Immature natural killer cell (primary cell): Measurements from ENCODE around the gene CAP2. TPM values are rescaled to one million over a fixed set of nuclear protein-coding genes. Genes with fewer than 3 reads are reported as not detected.
"Not testable (repeated sequence)": the region's sequence is repeated elsewhere in the genome, so short reads cannot be mapped to it uniquely, and the experiment has no call there.

Source experiments
- DNase-seq, 3 donors: peaks; one replicate each; pipeline ENCODE4 v3.0.0; 2022; ENCODE audit warnings: mixed read lengths in 1 of 3
- H3K27ac Mint-ChIP-seq, 6 donors: one replicate each; pipeline ENCODE4 v1.8.0; 2020; ENCODE audit warnings: mixed read lengths in 6 of 6, mild to moderate bottlenecking in 5 of 6, inconsistent platforms in 4 of 6, moderate library complexity in 3 of 6
- H3K27me3 Mint-ChIP-seq, 3 donors: one replicate each; pipeline ENCODE4 v1.8.0; 2020 to 2021; ENCODE audit warnings: low read depth in 3 of 3, mild to moderate bottlenecking in 3 of 3, mixed read lengths in 3 of 3, moderate library complexity in 3 of 3, inconsistent platforms in 1 of 3
- H3K36me3 Mint-ChIP-seq, 3 donors: one replicate each; pipeline ENCODE4 v1.8.0; 2020; ENCODE audit warnings: mixed read lengths in 3 of 3, inconsistent platforms in 2 of 3, mild to moderate bottlenecking in 2 of 3
- H3K4me1 Mint-ChIP-seq, 2 donors: one replicate each; pipeline ENCODE4 v1.8.0; 2020; ENCODE audit warnings: inconsistent platforms in 2 of 2, mild to moderate bottlenecking in 2 of 2, mixed read lengths in 2 of 2, moderate library complexity in 1 of 2
- H3K4me3 Mint-ChIP-seq, 5 donors: one replicate each; pipeline ENCODE4 v1.8.0; 2020; ENCODE audit warnings: mild to moderate bottlenecking in 5 of 5, mixed read lengths in 5 of 5, inconsistent platforms in 3 of 5, moderate library complexity in 3 of 5
- H3K9me3 Mint-ChIP-seq, 6 donors: one replicate each; pipeline ENCODE4 v1.8.0; 2020; ENCODE audit warnings: mild to moderate bottlenecking in 6 of 6, mixed read lengths in 6 of 6, inconsistent platforms in 4 of 6, moderate library complexity in 3 of 6
- polyA plus RNA-seq, 3 donors: library from polyadenylated mRNA; unstranded; fragments of 300-500 nt; fragmentation: Illumina TruSeq; gene quantifications; one replicate each; pipeline ENCODE4 v1.2.3, GENCODE V29; 2021

The CAP2 gene
- polyA plus RNA-seq, 3 donors from 2014 or later: not detected

GRCh38 chr6:17429383-17430061, 36.1 kb downstream of the CAP2 start:
- peaks cover 3 to 6% (median 6%) of the 10 kb centered on the region in 3 donors for H3K27me3 Mint-ChIP-seq
- no peaks in the 10 kb centered on the region for H3K36me3 Mint-ChIP-seq
- H3K4me1 Mint-ChIP-seq: no peaks in the 10 kb centered on the region
- no peak overlapping the region for H3K27ac Mint-ChIP-seq
- DNase-seq: no peak
- H3K9me3 Mint-ChIP-seq: peaks cover 0 to 5% (median 0%) of the 10 kb centered on the region in 6 donors
- no peak overlapping the region for H3K4me3 Mint-ChIP-seq

DNA sequence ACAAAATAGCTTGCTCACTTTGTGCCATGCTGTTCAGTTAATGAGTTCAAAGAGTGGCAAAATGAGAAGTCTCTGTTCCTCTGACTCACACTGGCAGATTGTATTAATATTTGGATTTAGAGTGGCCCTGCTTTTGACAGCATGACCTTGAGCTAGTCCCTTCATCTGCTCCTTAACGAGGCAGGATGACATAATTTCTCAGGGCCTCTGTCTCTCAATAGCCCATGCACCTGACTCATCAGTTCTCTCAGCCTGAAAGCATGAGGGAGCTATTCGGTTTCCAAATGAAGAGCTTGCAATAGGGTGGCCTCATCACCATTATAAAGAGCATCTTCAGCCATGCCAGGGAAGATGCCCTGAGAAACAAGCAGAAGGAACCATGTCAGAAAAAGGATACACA, 38.2 kb downstream of the CAP2 start:
- Mint-ChIP-seq H3K27me3 (peaks cover 2 to 9% (median 3%) of the 10 kb centered on the region in 3 donors), H3K4me3 (no peak overlapping the region), H3K27ac (no peak overlapping the region)

GRCh38 chr6:17432356-17432755, 39.0 kb downstream of the CAP2 start:
- DNase-seq: no peak
- Mint-ChIP-seq H3K9me3 (peaks cover 0 to 2% (median 0%) of the 10 kb centered on the region in 6 donors), H3K36me3 (no peaks in the 10 kb centered on the region), H3K4me3 (no peak overlapping the region), H3K27me3 (peaks cover 2 to 5% (median 3%) of the 10 kb centered on the region in 3 donors), H3K4me1 (no peaks in the 10 kb centered on the region), H3K27ac (no peak overlapping the region)

More for the DNA sequence above, 38.2 kb downstream of the CAP2 start:
- Mint-ChIP-seq H3K36me3 (no peaks in the 10 kb centered on the region), H3K4me1 (no peaks in the 10 kb centered on the region), H3K9me3 (peaks cover 0 to 5% (median 0%) of the 10 kb centered on the region in 6 donors)
- DNase-seq: no peak

- DNase-seq: no peak
- H3K36me3 Mint-ChIP-seq: no peaks in the 10 kb centered on the region
- H3K27ac Mint-ChIP-seq: no peak overlapping the region
- no peaks in the 10 kb centered on the region for H3K4me1 Mint-ChIP-seq
- H3K4me3 Mint-ChIP-seq: no peak overlapping the region
- peaks cover 0 to 2% (median 2%) of the 10 kb centered on the region in 3 donors for H3K27me3 Mint-ChIP-seq
- no peaks in the 10 kb centered on the region for H3K9me3 Mint-ChIP-seq
These were observed 46.0 kb downstream of the CAP2 start for GRCh38 chr6:17439243-17439993.

GRCh38 chr6:17440811-17441210, 47.4 kb downstream of the CAP2 start:
- H3K27ac Mint-ChIP-seq, DNase-seq, H3K36me3 Mint-ChIP-seq, H3K4me3 Mint-ChIP-seq, H3K9me3 Mint-ChIP-seq, H3K4me1 Mint-ChIP-seq, H3K27me3 Mint-ChIP-seq: not testable (repeated sequence)

DNA sequence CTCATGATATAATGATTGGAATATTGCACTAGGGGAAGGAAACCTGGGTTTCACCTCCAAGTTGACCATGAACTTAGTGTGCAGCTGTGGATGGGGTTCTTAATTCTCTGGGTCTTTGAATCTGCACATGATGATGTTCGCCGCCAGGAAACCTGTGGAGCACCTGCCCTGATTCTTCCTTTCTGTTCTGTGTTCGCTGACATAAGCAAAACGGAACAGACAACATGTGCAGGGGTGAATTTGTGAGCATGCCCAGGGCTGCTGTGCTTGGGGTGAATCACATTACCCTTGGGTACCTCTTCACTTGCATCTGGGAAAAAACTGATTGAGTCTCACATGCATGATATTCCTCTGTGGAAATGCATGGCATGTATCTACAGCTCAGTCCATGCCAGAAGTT, 48.8 kb downstream of the CAP2 start:
- no peak for DNase-seq
- Mint-ChIP-seq H3K27ac (no peak overlapping the region), H3K9me3 (no peaks in the 10 kb centered on the region), H3K4me3 (no peak overlapping the region), H3K36me3 (no peaks in the 10 kb centered on the region), H3K27me3 (peaks cover 0 to 2% (median 2%) of the 10 kb centered on the region in 3 donors), H3K4me1 (no peaks in the 10 kb centered on the region)

- H3K27me3 Mint-ChIP-seq: peaks cover 0 to 4% (median 3%) of the 10 kb centered on the region in 3 donors
- no peaks in the 10 kb centered on the region for H3K4me1 Mint-ChIP-seq
- no peak for DNase-seq
- H3K27ac Mint-ChIP-seq: no peak overlapping the region
- no peaks in the 10 kb centered on the region for H3K36me3 Mint-ChIP-seq
- H3K9me3 Mint-ChIP-seq: no peaks in the 10 kb centered on the region
- no peak overlapping the region for H3K4me3 Mint-ChIP-seq
These were observed 53.3 kb downstream of the CAP2 start for GRCh38 chr6:17446713-17447112.

DNA sequence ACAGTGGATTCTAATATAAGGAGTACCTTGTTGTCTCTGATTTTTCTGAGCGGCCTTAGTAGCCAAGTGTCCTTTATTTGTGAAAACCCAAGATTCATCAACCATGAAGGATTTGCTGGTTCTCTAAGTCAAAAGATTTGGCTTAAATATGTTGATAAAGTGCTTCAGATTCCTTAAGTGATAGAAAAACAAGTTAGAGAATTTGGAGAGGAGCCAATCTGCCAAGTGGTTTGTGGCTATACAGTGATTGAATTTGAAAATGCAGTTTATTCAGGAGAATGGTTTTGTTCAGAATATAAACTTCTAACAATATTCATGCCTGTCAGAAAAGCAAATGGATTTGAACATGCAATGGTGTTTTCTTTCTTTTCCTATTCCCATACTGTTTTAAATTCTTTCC, 54.8 kb downstream of the CAP2 start:
- no peak overlapping the region for H3K27ac Mint-ChIP-seq
- H3K9me3 Mint-ChIP-seq: no peaks in the 10 kb centered on the region
- H3K4me3 Mint-ChIP-seq: no peak overlapping the region
- no peaks in the 10 kb centered on the region for H3K36me3 Mint-ChIP-seq
- no peak for DNase-seq
- H3K4me1 Mint-ChIP-seq: no peaks in the 10 kb centered on the region
- peaks cover 4 to 8% (median 5%) of the 10 kb centered on the region in 3 donors for H3K27me3 Mint-ChIP-seq

GRCh38 chr6:17450397-17450796, 57.0 kb downstream of the CAP2 start:
- no peaks in the 10 kb centered on the region for H3K36me3 Mint-ChIP-seq
- H3K27ac Mint-ChIP-seq: no peak overlapping the region
- H3K4me3 Mint-ChIP-seq: no peak overlapping the region
- DNase-seq: no peak
- no peaks in the 10 kb centered on the region for H3K4me1 Mint-ChIP-seq
- H3K27me3 Mint-ChIP-seq: peaks cover 5 to 9% (median 5%) of the 10 kb centered on the region in 3 donors
- no peaks in the 10 kb centered on the region for H3K9me3 Mint-ChIP-seq

DNA sequence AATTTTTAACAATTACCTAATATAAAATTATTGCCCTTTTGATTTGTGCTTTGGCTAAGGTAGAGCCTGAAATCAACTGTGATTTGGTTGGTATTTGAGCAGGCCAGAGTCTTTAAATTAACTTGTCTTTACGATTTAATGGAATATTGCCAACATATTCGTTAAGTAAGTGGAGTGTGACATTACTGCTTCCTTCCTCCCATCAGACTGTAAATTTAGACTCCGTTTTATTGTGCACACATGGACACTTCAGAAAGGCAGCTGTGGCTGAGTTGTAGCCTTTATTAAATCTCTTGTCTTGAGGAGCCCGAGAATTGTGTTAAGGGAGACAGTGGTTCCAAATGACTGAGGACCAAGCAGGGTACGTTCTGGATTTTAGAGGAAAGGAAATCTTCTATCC, 57.4 kb downstream of the CAP2 start:
- Mint-ChIP-seq H3K27ac (no peak overlapping the region), H3K36me3 (no peaks in the 10 kb centered on the region), H3K27me3 (peaks cover 4 to 9% (median 5%) of the 10 kb centered on the region in 3 donors), H3K4me1 (no peaks in the 10 kb centered on the region), H3K9me3 (no peaks in the 10 kb centered on the region), H3K4me3 (no peak overlapping the region)
- no peak for DNase-seq

GRCh38 chr6:17452096-17452495, 58.7 kb downstream of the CAP2 start:
- Mint-ChIP-seq H3K4me1 (no peaks in the 10 kb centered on the region), H3K36me3 (no peaks in the 10 kb centered on the region), H3K27ac (no peak overlapping the region), H3K27me3 (peaks cover 4 to 9% (median 5%) of the 10 kb centered on the region in 3 donors), H3K9me3 (no peaks in the 10 kb centered on the region), H3K4me3 (no peak overlapping the region)
- DNase-seq: no peak

DNA sequence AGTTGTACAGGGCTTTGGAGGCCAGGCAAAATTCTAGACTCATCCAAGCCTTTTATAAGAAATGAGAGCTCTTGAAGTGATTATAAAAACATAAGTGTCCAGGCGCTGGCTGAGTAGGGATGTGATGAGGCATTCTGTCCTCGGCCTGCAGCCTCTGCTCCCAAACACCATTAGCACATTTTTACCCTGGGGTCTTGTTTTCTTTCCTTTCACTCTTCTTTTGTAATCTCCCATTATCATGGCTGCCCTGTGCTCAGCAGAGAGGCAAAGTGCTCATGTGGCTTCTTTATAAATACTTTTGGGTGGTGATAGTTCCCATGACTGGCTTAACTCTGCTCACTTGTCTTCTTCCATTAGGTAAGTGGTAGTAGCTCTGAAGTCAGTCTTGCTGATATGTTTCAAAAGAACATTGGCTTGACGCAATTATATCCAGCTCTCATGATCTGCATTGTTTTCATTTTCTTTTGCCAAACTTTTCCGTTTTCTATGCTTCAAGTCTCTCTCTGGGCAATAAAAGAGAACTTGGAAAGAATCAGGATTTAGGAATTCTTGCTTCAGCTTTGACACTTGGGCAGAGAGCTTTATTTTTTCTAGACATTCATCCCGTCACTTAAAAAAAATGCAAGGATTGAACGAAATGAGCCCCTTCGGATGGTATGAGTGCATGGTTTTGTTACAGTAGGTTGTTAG, 61.1 kb downstream of the CAP2 start:
- Mint-ChIP-seq H3K4me1 (no peaks in the 10 kb centered on the region), H3K27me3 (peaks cover 5 to 12% (median 8%) of the 10 kb centered on the region in 3 donors), H3K27ac (no peak overlapping the region), H3K36me3 (no peaks in the 10 kb centered on the region), H3K4me3 (no peak overlapping the region), H3K9me3 (no peaks in the 10 kb centered on the region)
- DNase-seq: no peak

- Mint-ChIP-seq H3K9me3 (no peaks in the 10 kb centered on the region), H3K36me3 (no peaks in the 10 kb centered on the region), H3K27ac (no peak overlapping the region), H3K4me3 (no peak overlapping the region), H3K4me1 (no peaks in the 10 kb centered on the region), H3K27me3 (peaks cover 4 to 12% (median 6%) of the 10 kb centered on the region in 3 donors)
- no peak for DNase-seq
These were observed 62.5 kb downstream of the CAP2 start for GRCh38 chr6:17455919-17456318.

- no peaks in the 10 kb centered on the region for H3K9me3 Mint-ChIP-seq
- H3K4me3 Mint-ChIP-seq: no peak overlapping the region
- H3K4me1 Mint-ChIP-seq: no peaks in the 10 kb centered on the region
- peaks cover 4 to 12% (median 6%) of the 10 kb centered on the region in 3 donors for H3K27me3 Mint-ChIP-seq
- DNase-seq: no peak
- no peak overlapping the region for H3K27ac Mint-ChIP-seq
- H3K36me3 Mint-ChIP-seq: no peaks in the 10 kb centered on the region
These were observed 63.3 kb downstream of the CAP2 start for GRCh38 chr6:17456711-17457110.
